GM11168 (cell line): ENCODE measurements around the gene SNF8.

ENCODE experiments used
- in situ Hi-C: fragments of 300-500 bp; cut with MboI; formaldehyde crosslinking; loops from one replicate; pipeline ENCODE4 v1.12.0; 2022; ENCODE audit warnings: low sequenced_read_pairs; ENCODE audit not compliant: unreplicated experiment

Gene SNF8

GRCh38 chr17:48930435-48930873 lies 14.2 kb downstream of the SNF8 start:
- in situ Hi-C loops: no loop called here

- in situ Hi-C loops: no loop called here
Measured at GRCh38 chr17:48929812-48930165, 14.9 kb downstream of the SNF8 start.

- in situ Hi-C loops: no loop called here
Measured at GRCh38 chr17:48928876-48929811, 15.5 kb downstream of the SNF8 start.

GRCh38 chr17:48927978-48928745 lies 16.5 kb downstream of the SNF8 start:
- in situ Hi-C loops: no loop called here

- in situ Hi-C loops: no loop called here
Measured at GRCh38 chr17:48925991-48926342, 18.7 kb downstream of the SNF8 start.

- in situ Hi-C loops: no loop called here
Measured at GRCh38 chr17:48925251-48925990, 19.2 kb downstream of the SNF8 start.

GRCh38 chr17:48915459-48916282 lies 29.0 kb downstream of the SNF8 start:
- in situ Hi-C loops: no loop called here

- in situ Hi-C loops: no loop called here
Measured at GRCh38 chr17:48912476-48912875, 32.2 kb downstream of the SNF8 start.

GRCh38 chr17:48910370-48910769 lies 34.3 kb downstream of the SNF8 start:
- in situ Hi-C loops: no loop called here

GRCh38 chr17:48909783-48910182 lies 34.9 kb downstream of the SNF8 start:
- in situ Hi-C loops: no loop called here

- in situ Hi-C loops: no loop called here
Measured at GRCh38 chr17:48908853-48909394, 35.7 kb downstream of the SNF8 start.

- in situ Hi-C loops: no loop called here
Measured at GRCh38 chr17:48908047-48908843, 36.4 kb downstream of the SNF8 start, which contains the start of gene UBE2Z. Gene UBE2Z, plus strand, starts transcription at chr17:48908407. Its CDS starts 97 bp downstream, at chr17:48908504.

GRCh38 chr17:48907713-48908046 lies 37.0 kb downstream of the SNF8 start:
- in situ Hi-C loops: no loop called here

GRCh38 chr17:48905987-48906515 lies 38.6 kb downstream of the SNF8 start:
- in situ Hi-C loops: no loop called here

- in situ Hi-C loops: no loop called here
Measured at GRCh38 chr17:48904428-48904827, 40.2 kb downstream of the SNF8 start.

- in situ Hi-C loops: no loop called here
Measured at GRCh38 chr17:48903401-48903800, 41.2 kb downstream of the SNF8 start.

- in situ Hi-C loops: no loop called here
Measured at GRCh38 chr17:48901241-48901640, 43.4 kb downstream of the SNF8 start.

GRCh38 chr17:48894886-48895285 lies 49.8 kb downstream of the SNF8 start:
- in situ Hi-C loops: no loop called here
